ENCODE results near the gene UQCC2.

- TF ChIP-seq CTCF (conservative IDR thresholded peaks at IDR 0.05; ENCODE audit: low read depth, low read length): no peak
- no peak for TF ChIP-seq USF2 (IDR thresholded peaks at IDR 0.05; ENCODE audit: low read depth, low read length)
- TF ChIP-seq SMC3 (IDR thresholded peaks at IDR 0.05; ENCODE audit: low read depth, low read length): no peak
- no peak for TF ChIP-seq POLR2A (IDR thresholded peaks at IDR 0.05; ENCODE audit: low read depth, low read length)
- no peak for TF ChIP-seq ELK1 (IDR thresholded peaks at IDR 0.05; ENCODE audit: borderline replicate concordance, low read depth, low read length)
- no peak for TF ChIP-seq RCOR1 (IDR thresholded peaks at IDR 0.05; ENCODE audit: insufficient replicate concordance, low read length)
- TF ChIP-seq CEBPB (IDR thresholded peaks at IDR 0.05; ENCODE audit: low read depth, low read length): no peak
- TF ChIP-seq FOS (IDR thresholded peaks at IDR 0.05; ENCODE audit: low read depth, low read length): no peak
- no peak for TF ChIP-seq BHLHE40 (IDR thresholded peaks at IDR 0.05; ENCODE audit: low read depth, low read length)
Measured at GRCh38 chr6:33730611-33731010, 19.1 kb upstream of the UQCC2 start.

All from IMR-90 (cell line).